ENCODE results near the gene TRAF3.

DNA sequence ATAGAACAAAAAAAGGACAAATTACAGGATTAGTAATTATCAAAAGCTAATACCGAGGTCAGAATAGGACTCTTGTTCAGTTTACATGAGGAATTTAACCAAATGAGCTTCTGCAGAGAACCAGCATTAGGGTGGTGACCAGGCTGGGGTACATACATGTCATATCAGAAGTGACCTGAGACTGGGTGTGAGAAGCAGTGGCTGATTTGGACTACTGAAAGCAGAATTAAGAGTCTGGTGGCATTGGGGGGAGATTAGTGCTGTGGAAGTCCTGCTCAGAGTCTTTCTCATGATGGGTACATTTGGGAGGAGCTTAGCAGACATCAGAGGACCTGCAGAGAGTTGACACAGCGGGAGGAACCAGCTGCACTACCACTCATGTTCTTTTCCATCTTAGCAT, 21.7 kb downstream of the TRAF3 start:
- TF ChIP-seq, protein P1, sequence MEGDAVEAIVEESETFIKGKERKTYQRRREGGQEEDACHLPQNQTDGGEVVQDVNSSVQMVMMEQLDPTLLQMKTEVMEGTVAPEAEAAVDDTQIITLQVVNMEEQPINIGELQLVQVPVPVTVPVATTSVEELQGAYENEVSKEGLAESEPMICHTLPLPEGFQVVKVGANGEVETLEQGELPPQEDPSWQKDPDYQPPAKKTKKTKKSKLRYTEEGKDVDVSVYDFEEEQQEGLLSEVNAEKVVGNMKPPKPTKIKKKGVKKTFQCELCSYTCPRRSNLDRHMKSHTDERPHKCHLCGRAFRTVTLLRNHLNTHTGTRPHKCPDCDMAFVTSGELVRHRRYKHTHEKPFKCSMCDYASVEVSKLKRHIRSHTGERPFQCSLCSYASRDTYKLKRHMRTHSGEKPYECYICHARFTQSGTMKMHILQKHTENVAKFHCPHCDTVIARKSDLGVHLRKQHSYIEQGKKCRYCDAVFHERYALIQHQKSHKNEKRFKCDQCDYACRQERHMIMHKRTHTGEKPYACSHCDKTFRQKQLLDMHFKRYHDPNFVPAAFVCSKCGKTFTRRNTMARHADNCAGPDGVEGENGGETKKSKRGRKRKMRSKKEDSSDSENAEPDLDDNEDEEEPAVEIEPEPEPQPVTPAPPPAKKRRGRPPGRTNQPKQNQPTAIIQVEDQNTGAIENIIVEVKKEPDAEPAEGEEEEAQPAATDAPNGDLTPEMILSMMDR (conservative IDR thresholded peaks at IDR 0.05; ENCODE audit: low read depth, low read length) = no peak
- TF ChIP-seq EZH2 (IDR thresholded peaks at IDR 0.05; ENCODE audit: borderline replicate concordance, low read depth, low read length, poor library complexity, severe bottlenecking) = no peak

All from A673 (cell line).